ENCODE measurements around the gene RIMS1. TPM values are rescaled to one million over a fixed set of nuclear protein-coding genes. Genes with fewer than 3 reads are reported as not detected.

Gene RIMS1
- total and polyA plus RNA-seq, 2 of the 13 experiments (the other 11 are each of a cell fraction or from before 2014, with no cell fraction given): not detected

GRCh38 chr6:72048080-72048479, 161.7 kb downstream of the RIMS1 start:
- Histone ChIP-seq H3K27me3 (ENCODE audit: control insufficient read depth in 1 of 2, insufficient read depth in 2 of 2, low read length in 2 of 2) (no peaks in the 10 kb centered on the region), H3K27ac (ENCODE audit: extremely low read length, insufficient read depth, low read length) (no peak overlapping the region), H4K20me1 (ENCODE audit: insufficient read depth, low read length) (no peaks in the 10 kb centered on the region), H3K4me2 (ENCODE audit: low read depth, low read length) (no peak overlapping the region), H3K4me3 (replicated peaks in 1 of 3; ENCODE audit: insufficient read depth in 1 of 3, low read depth in 2 of 3, low read length in 3 of 3) (no peak overlapping the region), H3K9me3 (ENCODE audit: low read length) (no peaks in the 10 kb centered on the region), H3K79me2 (ENCODE audit: insufficient read depth, low read length) (no peaks in the 10 kb centered on the region), H2AFZ (ENCODE audit: low read length) (no peak overlapping the region), H3K4me1 (ENCODE audit: insufficient read depth, low read length) (no peaks in the 10 kb centered on the region), H3K36me3 (replicated peaks in 1 of 2; ENCODE audit: control insufficient read depth in 1 of 2, insufficient read depth in 2 of 2, low read length in 2 of 2) (no peaks in the 10 kb centered on the region), H3K9ac (ENCODE audit: insufficient read depth, low read depth, low read length) (no peak overlapping the region)
- ChIA-PET POLR2A (no interaction called here), CTCF (ENCODE audit: low intra/inter-chr PET ratio, low total read pairs) (no interaction called here)
- FAIRE-seq (no peak), DNase-seq (ENCODE audit: low spot score) (no peak), ATAC-seq (no peak)
- 0% methylated on average over 2 of the region's 2 CpGs for WGBS (ENCODE audit: low lambda C conversion rate)
- in situ Hi-C loops (cut with HindIII; ENCODE audit: extremely low pct_ligation_motif_present, low pct_unique_long_range_greater_than_20kb) (no loop called here), intact Hi-C loops (cut with micrococcal nuclease; ENCODE audit: unreplicated experiment) (no loop called here)
- no peak for TF ChIP-seq SMARCE1 (IDR thresholded peaks at IDR 0.05; ENCODE audit: borderline replicate concordance)
- TF ChIP-seq XRCC5 (optimal IDR thresholded peaks at IDR 0.05; ENCODE audit: low read length): no peak
- no peak for TF ChIP-seq MED1 (CRISPR knock-in tag; IDR thresholded peaks at IDR 0.05)
- no peak for TF ChIP-seq KLF15 (CRISPR knock-in tag; IDR thresholded peaks at IDR 0.05; ENCODE audit: borderline replicate concordance)
- TF ChIP-seq MTF1 (CRISPR knock-in tag; IDR thresholded peaks at IDR 0.05): no peak
- TF ChIP-seq TGIF2 (CRISPR knock-in tag; IDR thresholded peaks at IDR 0.05): no peak
- BruUV-seq (replicated peaks): no TSS peak

GRCh38 chr6:72049376-72049775, 163.0 kb downstream of the RIMS1 start:
- BruUV-seq (replicated peaks): no TSS peak
- in situ Hi-C loops (cut with HindIII; ENCODE audit: extremely low pct_ligation_motif_present, low pct_unique_long_range_greater_than_20kb): no loop called here

More at GRCh38 chr6:72049376-72049775, 163.0 kb downstream of the RIMS1 start:
- intact Hi-C loops (cut with micrococcal nuclease; ENCODE audit: unreplicated experiment): no loop called here
- no peak for ATAC-seq
- ChIA-PET POLR2A (no interaction called here), CTCF (ENCODE audit: low intra/inter-chr PET ratio, low total read pairs) (no interaction called here)
- FAIRE-seq: no peak
- Histone ChIP-seq H3K27me3 (ENCODE audit: control insufficient read depth in 1 of 2, insufficient read depth in 2 of 2, low read length in 2 of 2) (no peaks in the 10 kb centered on the region), H2AFZ (ENCODE audit: low read length) (no peak overlapping the region), H3K9me3 (ENCODE audit: low read length) (no peaks in the 10 kb centered on the region), H3K9ac (ENCODE audit: insufficient read depth, low read depth, low read length) (no peak overlapping the region), H3K4me2 (ENCODE audit: low read depth, low read length) (no peak overlapping the region), H3K27ac (ENCODE audit: extremely low read length, insufficient read depth, low read length) (no peak overlapping the region), H3K4me3 (replicated peaks in 1 of 3; ENCODE audit: insufficient read depth in 1 of 3, low read depth in 2 of 3, low read length in 3 of 3) (no peak overlapping the region), H3K79me2 (ENCODE audit: insufficient read depth, low read length) (no peaks in the 10 kb centered on the region), H3K36me3 (replicated peaks in 1 of 2; ENCODE audit: control insufficient read depth in 1 of 2, insufficient read depth in 2 of 2, low read length in 2 of 2) (no peaks in the 10 kb centered on the region), H4K20me1 (ENCODE audit: insufficient read depth, low read length) (no peaks in the 10 kb centered on the region), H3K4me1 (ENCODE audit: insufficient read depth, low read length) (no peaks in the 10 kb centered on the region)
- TF ChIP-seq ATF1 (CRISPR knock-in tag; IDR thresholded peaks at IDR 0.05) (no peak), MAFF (IDR thresholded peaks at IDR 0.05; ENCODE audit: low read depth, low read length) (peak; percentile 70), MAFK (conservative IDR thresholded peaks at IDR 0.05 in 1 of 2, IDR thresholded peaks at IDR 0.05 in 1 of 2; ENCODE audit: low read length in 2 of 2) (peak; percentile 45 to 76; a peak in 3 of 4 replicates)
- 0% methylated on average over 3 of the region's 3 CpGs for WGBS (ENCODE audit: low lambda C conversion rate)
- no peak for DNase-seq (ENCODE audit: low spot score)

All from HepG2 (cell line).